Measurements from ENCODE around the gene CCDC6.

DNA sequence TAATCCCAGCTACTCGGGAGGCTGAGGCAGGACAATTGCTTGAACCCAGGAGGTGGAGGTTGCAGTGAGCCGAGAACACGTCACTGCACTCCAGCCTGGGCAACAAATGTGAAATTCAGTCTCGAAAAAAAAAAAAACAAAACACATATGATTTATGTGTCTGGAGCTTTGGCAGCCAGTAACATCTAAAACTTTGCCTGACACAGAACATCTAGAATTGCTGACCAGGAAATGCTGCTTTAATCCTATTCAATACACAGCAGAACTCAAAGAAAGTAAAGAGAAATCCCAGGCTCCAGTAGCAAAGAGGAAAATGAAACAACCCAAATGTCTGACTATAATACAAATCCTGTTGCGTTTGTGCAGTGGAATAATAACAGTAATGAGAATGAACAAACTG lies 4.5 kb upstream of the CCDC6 start:
- TF ChIP-seq EZH2 (IDR thresholded peaks at IDR 0.05; ENCODE audit: insufficient read depth, poor library complexity, severe bottlenecking) (no peak), EZH2phosphoT487 (IDR thresholded peaks at IDR 0.05; ENCODE audit: insufficient read depth, low read depth) (no peak)

Data from GM23248 (cell line).